Rectal smooth muscle tissue (tissue), 1 donor: ENCODE results near the gene LAMA5.

Experiments used
- H3K27ac ChIP-seq: one replicate; pipeline ENCODE4 v1.7.0; 2013; ENCODE audit warnings: low read depth, low read length, inconsistent platforms
- H3K27me3 ChIP-seq: one replicate; pipeline ENCODE4 v1.7.0; 2013; ENCODE audit warnings: low read length; ENCODE audit not compliant: control insufficient read depth, insufficient read depth
- H3K36me3 ChIP-seq: one replicate; pipeline ENCODE4 v1.7.0; 2013; ENCODE audit warnings: low read length; ENCODE audit not compliant: control insufficient read depth, insufficient read depth
- H3K4me1 ChIP-seq: one replicate; pipeline ENCODE4 v1.7.0; 2013; ENCODE audit warnings: low read length; ENCODE audit not compliant: control insufficient read depth, insufficient read depth
- H3K4me3 ChIP-seq: one replicate; pipeline ENCODE4 v1.7.0; 2013; ENCODE audit warnings: low read length
- H3K9ac ChIP-seq: one replicate; pipeline ENCODE4 v1.7.0; 2013; ENCODE audit warnings: low read length

The LAMA5 gene

DNA sequence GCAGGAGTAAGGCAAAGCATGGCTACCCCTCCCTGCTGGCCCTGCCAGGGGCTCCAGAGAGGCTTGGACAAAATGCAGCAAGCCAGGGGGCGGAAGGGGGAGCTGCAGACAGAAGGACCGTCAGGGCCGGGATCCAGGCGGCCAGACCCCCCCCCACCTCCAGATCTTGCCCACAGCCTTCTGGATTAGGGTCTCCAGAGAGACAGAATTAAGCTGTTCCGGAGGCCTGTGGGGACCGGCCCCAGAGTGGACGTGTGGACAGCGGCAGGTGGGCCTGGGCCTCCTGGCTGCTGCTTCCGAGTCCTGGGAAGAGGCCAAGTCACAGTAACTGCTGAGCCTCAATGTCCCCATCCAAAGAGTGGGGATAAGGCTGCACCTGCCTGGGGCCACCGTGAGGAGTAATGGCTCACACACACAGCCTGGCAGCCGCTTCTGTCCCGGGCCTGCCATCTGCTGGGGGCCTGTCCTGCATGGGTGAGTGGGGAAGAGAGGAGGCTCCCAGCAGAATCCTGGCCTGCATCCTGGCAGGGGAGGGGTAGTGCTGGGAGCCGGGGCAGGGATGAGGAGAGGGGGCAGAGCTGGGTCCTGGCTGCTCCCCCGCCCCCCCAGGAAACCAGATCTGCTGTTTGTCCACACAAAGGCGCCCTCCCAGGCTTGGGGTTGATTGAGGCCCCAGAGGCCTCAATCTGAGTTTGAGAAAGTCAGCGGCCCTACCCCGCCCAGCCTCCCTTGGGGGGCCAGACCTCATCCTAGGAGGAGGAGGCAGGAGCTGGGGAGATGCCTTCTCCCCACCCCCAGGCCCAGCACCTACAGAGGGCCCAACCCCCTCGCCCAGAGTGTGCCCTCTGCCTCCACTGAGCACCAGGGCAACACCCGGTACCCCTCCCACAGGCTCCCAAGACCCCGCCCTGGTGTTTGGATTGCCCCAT, 3.9 kb downstream of the LAMA5 start:
- Histone ChIP-seq H3K27me3 (no peaks in the 10 kb centered on the region), H3K27ac (peak overlapping the region; percentile 90), H3K4me3 (no peak overlapping the region), H3K9ac (no peak overlapping the region), H3K4me1 (peaks cover 63% of the 10 kb centered on the region), H3K36me3 (peaks cover 4% of the 10 kb centered on the region)

DNA sequence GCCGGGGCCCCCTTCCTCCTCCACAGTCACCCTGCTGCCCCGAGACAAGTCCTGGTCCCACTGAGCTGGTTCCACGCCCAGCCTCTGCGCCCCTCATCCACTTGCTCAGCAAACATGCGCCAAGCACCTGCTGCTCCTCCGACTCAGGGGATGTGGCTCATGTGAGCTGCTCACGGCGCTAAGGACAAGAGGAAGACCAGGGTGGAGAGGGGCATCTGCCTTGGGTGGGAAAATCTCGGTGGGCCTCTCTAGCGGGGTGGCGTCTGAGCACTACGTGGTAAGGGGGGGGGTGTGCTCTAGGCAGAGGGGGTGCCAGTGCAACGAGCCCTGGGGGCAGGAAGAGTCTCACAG, 4.5 kb downstream of the LAMA5 start:
- Histone ChIP-seq H3K27ac (peak overlapping the region; percentile 90), H3K36me3 (peaks cover 4% of the 10 kb centered on the region), H3K4me1 (peaks cover 64% of the 10 kb centered on the region), H3K27me3 (no peaks in the 10 kb centered on the region), H3K4me3 (no peak overlapping the region), H3K9ac (no peak overlapping the region)

DNA sequence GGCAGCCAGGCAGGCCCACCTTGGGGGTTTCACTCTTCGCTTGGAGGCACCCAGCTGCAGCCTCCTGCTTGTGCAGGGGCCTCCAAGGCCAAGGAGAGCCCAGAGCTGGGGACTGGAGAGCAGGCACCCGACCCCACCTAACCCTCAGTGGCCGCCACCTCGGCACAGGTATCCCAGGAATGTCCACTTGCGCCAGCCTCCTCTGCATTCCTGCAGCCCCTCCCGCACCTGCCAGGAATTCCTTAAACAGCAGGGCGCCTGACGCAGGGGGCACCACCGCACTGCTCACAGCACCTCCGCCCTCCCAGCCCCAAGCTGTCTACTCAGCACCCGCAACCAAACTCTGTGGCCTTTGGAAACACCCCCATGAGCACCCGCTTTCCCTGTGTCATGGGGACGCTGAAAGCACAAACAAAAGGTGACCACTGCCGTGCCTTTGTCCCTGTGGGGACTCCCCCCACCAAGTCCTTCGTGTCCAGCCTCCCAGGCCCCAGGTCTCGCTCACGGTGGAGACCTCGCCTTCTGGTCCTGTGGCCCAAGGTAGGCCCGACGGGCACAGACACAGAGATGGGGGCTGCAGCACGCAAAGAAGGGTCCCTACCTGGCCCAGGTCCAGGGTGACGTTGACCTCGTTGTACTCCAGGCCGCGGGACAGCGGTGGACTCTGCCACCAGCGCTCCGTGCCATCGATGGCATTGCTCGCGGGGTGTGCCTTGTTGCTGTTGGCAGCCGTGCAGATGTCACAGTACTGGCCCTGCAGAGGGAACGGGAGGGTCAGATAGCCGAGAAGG, 5.1 kb downstream of the LAMA5 start:
- no peak overlapping the region for H3K4me3 ChIP-seq
- H3K4me1 ChIP-seq, result peaks cover 67% of the 10 kb centered on the region
- no peak overlapping the region for H3K9ac ChIP-seq

DNA sequence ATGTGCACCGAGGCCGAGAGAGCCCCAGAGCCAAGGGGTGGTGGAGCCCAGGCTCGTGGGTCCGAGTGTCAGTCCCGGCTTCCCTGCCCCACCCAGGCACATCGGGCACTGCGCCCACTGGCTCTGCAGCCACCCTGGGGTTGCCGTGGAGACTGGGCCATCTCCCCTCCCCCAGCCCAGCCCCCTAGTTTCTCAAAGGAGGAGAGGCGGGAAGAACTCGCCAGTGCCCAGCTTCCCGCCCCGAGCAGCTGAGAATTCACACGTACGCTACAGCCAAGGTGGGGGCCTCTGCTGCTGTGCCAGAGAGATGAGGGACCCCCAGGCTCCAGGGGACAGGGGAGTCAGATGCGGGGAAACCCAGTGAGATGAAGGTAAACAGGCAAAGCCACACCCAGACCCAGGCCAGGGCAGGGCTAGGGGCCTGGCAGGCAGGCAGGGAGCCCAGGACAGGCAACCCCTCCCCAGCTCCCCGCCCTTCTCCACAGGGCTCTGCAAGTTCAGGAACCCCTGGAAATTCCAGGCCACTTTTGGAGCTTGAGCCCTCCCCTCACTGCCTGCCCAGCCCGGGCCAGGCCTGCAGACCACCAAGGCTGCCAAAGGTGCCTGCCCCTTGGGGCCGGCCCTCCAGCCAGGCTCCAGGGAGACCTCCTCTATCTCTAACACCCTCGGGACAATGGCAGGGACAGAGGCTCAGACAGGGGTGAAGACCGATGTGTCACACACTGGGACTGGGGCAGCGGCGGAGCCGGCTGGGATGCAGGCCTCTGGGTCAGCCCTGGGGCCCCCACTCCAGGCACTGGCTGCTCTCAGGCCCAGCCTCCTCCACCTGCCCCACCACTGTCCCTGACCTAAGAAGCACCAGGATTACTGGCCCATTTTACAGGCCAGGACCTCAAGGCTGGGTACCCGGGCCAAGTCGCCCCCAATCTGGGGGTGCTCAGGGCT, 6.0 kb downstream of the LAMA5 start:
- H3K4me1 ChIP-seq, result peaks cover 76% of the 10 kb centered on the region
- no peaks in the 10 kb centered on the region for H3K27me3 ChIP-seq
- no peak overlapping the region for H3K9ac ChIP-seq
- H3K36me3 ChIP-seq, result peaks cover 4% of the 10 kb centered on the region
- peak overlapping the region; percentile 90 for H3K27ac ChIP-seq
- no peak overlapping the region for H3K4me3 ChIP-seq

More for the DNA sequence above, 5.1 kb downstream of the LAMA5 start:
- Histone ChIP-seq H3K27ac (peak overlapping the region; percentile 90), H3K36me3 (peaks cover 4% of the 10 kb centered on the region), H3K27me3 (no peaks in the 10 kb centered on the region)

DNA sequence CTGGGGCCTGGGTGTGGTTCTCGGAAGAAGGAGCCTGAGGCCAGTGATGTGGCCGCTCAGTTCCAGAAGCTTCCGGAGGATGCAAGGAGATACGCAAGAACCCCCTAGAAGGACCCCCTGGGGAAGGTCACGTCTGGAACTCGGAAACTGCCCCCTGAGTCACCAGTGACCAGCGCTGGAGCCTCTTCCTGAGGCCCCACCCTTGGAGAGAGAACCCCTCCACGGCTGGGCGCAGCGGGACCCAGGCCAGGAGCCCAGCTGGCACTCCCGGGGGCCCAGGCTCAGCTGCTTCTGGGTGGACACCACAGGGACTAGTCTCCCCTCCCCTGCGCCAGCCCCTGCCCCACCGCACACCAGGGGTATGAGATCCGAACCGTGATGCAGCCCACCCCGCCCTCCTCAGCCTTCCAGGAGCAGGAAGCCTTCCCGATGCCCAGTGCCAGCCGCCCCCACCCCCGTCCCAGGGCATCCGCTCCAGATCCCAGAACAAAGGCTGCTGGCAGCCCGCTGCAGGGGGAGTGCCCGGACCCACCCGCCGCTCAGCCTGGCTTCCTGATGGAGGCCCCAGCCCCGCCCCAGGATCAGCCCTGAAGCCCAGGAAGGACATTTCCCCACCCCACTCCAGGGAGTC, 7.5 kb downstream of the LAMA5 start:
- Histone ChIP-seq H3K27ac (peak overlapping the region; percentile 88), H3K27me3 (no peaks in the 10 kb centered on the region), H3K4me3 (no peak overlapping the region), H3K36me3 (peaks cover 4% of the 10 kb centered on the region), H3K4me1 (peaks cover 83% of the 10 kb centered on the region), H3K9ac (no peak overlapping the region)

DNA sequence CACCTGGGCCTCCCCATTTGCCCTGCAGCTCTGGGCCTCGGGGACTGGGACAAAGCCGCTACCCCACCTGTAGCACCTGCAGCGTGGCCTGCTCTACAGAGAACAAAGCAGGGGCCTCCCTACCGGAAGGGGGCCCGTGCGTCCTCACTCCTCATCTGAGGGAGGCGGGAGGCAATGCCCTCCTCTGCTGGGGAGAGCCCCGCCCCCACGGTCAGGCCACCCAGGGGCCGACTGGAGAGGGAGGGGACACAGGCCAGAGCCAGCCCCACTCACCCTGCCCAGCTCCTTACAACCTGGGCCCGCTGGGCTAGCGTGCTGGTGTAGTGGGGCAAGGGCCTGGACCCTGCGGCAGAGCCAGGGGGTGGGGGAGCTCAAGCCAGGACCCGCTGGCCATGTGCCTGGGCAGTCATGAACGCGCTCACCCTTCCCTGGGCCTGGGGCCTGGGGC, 8.0 kb downstream of the LAMA5 start:
- peaks cover 81% of the 10 kb centered on the region for H3K4me1 ChIP-seq
- H3K4me3 ChIP-seq, result no peak overlapping the region
- no peak overlapping the region for H3K9ac ChIP-seq
- H3K27ac ChIP-seq, result peak overlapping the region; percentile 88
- peaks cover 4% of the 10 kb centered on the region for H3K36me3 ChIP-seq
- H3K27me3 ChIP-seq, result no peaks in the 10 kb centered on the region

DNA sequence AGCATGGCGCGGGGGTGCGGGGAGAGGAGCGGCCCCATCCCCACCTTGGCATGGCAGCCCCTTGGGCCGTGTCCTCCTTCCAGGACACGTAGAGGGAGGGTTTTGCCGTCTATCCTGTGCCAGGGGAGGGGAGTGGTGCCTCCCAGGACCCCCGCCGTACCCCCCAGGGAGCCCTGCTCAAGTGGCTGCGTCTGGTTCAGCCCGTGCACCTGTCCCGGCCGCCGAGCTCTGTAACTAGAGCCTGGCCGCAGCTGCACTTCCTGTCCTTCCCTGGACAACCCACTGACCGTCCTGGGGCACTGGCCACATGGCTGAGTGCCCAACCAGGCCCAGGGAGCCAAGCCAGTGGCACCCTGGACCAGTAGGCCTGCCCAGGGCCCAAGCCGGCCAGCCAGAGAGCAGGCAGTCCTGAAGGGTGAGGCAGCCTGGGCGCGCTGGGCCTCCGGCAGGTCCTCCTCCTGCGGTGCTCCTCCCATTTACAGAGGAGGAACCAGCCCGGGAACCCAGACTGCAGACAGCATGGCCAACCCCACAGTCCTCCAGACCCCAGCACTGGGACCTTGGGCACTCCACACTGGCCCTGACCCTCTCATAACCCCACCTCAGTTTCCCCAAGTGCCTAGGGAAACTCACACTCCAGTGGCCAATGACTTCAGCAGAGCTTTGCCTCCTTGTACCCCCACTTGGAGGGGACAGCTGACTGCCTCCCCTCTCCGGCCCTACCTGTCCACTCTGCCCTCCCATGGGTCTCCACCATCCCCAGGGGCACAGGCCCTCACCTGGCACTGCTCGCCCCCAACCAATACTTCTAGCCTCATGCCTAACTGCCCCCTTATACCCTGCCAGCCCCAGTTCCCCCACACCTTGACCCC, 8.7 kb downstream of the LAMA5 start:
- Histone ChIP-seq H3K4me3 (peak overlapping the region; percentile 36), H3K4me1 (peaks cover 76% of the 10 kb centered on the region), H3K36me3 (peaks cover 4% of the 10 kb centered on the region), H3K27ac (peak overlapping the region; percentile 88), H3K27me3 (no peaks in the 10 kb centered on the region), H3K9ac (no peak overlapping the region)

DNA sequence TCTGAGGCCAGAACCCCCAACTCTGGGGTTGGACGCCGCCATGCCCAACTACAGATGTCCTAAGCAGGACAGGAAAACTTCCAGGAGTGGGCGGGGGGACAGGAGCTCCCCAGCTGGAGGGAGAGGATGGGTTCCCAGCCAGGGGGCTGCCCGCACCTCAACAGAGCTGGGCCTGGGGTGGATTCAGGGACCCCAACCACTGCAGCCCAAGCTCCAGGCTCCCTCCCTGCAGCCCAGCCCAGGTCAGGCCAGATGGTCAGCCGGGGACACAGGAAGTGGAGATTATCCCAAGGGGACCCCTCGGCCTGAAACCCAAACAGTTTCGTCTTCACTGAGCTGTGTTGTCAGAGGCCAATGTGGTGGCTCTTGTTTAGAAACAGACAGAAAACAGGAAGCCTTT, 9.4 kb downstream of the LAMA5 start:
- H3K4me3 ChIP-seq, result no peak overlapping the region
- no peak overlapping the region for H3K9ac ChIP-seq
- H3K36me3 ChIP-seq, result peaks cover 4% of the 10 kb centered on the region
- H3K27me3 ChIP-seq, result no peaks in the 10 kb centered on the region
- H3K27ac ChIP-seq, result peak overlapping the region; percentile 88
- H3K4me1 ChIP-seq, result peaks cover 75% of the 10 kb centered on the region

DNA sequence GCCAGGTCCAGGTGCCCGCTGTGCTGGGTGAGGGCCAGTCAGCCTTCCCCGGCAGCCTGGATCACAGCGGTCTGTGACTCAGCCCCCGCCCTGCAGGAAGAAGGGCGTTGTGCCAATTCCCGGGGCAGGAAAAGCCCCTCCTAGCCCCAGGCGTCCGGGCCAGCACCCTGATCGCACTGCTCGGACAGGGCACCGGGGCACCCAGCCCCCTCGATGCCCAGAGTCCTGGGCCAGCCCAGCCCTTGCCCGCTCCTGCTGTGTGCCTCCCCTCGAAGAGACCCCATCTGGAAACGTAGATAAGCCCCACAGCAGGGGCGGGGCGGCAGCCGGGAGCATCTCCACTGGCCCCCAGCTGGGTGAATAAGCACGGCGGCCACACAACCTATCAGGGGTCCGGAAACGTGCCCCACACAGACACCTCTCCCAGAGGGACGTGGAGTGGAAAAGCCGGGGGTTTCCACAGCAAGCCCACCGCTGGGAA, 9.9 kb downstream of the LAMA5 start:
- H3K27ac ChIP-seq, result peak overlapping the region; percentile 88
- peaks cover 75% of the 10 kb centered on the region for H3K4me1 ChIP-seq
- peak overlapping the region; percentile 41 for H3K4me3 ChIP-seq
- H3K9ac ChIP-seq, result no peak overlapping the region
- H3K27me3 ChIP-seq, result no peaks in the 10 kb centered on the region
- H3K36me3 ChIP-seq, result peaks cover 4% of the 10 kb centered on the region

DNA sequence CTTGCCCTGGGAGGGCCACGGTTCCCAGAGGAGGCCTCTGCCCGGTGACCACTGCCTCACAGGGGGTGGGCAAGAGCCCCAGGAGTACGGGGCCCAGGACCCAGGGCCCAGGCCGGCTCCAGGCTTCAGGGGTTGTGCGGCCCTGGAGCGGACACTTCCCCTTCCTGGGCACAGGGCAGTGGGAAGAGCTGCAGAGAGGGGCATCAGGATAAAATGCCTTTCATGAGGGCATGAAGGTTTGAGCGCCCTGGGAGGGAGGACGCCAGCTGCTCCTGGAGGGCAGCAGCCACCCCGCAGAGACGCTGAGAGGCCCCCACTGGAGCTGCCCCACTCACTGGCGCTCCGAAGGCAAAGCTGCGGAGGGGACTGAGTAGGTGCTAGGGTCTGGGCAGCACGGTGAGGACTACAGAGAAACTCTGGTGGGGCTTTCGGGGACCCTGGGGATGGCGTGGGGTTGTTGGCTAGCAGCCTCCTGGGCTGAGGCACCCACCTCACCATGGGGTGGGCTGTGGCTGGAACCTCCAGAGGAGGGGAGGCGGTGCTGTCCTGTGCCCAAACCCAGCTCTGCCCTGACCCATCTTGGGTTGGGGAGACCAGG, 10.4 kb downstream of the LAMA5 start:
- H3K9ac ChIP-seq, result no peak overlapping the region

More for the DNA sequence above, 10.4 kb downstream of the LAMA5 start:
- Histone ChIP-seq H3K27ac (peak overlapping the region; percentile 88), H3K36me3 (no peaks in the 10 kb centered on the region), H3K27me3 (no peaks in the 10 kb centered on the region), H3K4me3 (peak overlapping the region; percentile 44), H3K4me1 (peaks cover 71% of the 10 kb centered on the region)
